Sciatic nerve (tissue), 2 donors: Measurements from ENCODE around the gene LTBP1. TPM values are rescaled to one million over a fixed set of nuclear protein-coding genes. Genes with fewer than 3 reads are reported as not detected.
A peak's percentile ranks its signal among the peaks of the same experiment; 100 is the strongest.

Experiments used
- ATAC-seq: fragments of 200-7000 bp; cut with Tn5 transposase; one replicate; pipeline ENCODE4 v1.9.1; 2020; ENCODE audit warnings: mild to moderate bottlenecking, moderate library complexity
- DNase-seq: peaks from one replicate; pipeline ENCODE4 v3.0.0-alpha.2; 2020; ENCODE audit warnings: low spot score
- intact Hi-C: fragments of 100-400 bp; cut with DNase I; formaldehyde crosslinking; loops from one replicate; pipeline ENCODE4 v1.14.2; 2022
- total RNA-seq: library from RNA; stranded (reverse); fragmentation: NEBNext Ultra II Directional; extraction: Animal tissue kit (Norgen Biotek cat#: 25700); gene quantifications from one replicate; pipeline ENCODE4 v1.2.1, GENCODE V29; 2021
- donor health status: DM: no; HTN: no; CAD: no.
- donor health status: DM: no; HTN: no; CAD: no.

The LTBP1 gene
- total RNA-seq, 1 donor from 2014 or later: 48.9 TPM

DNA sequence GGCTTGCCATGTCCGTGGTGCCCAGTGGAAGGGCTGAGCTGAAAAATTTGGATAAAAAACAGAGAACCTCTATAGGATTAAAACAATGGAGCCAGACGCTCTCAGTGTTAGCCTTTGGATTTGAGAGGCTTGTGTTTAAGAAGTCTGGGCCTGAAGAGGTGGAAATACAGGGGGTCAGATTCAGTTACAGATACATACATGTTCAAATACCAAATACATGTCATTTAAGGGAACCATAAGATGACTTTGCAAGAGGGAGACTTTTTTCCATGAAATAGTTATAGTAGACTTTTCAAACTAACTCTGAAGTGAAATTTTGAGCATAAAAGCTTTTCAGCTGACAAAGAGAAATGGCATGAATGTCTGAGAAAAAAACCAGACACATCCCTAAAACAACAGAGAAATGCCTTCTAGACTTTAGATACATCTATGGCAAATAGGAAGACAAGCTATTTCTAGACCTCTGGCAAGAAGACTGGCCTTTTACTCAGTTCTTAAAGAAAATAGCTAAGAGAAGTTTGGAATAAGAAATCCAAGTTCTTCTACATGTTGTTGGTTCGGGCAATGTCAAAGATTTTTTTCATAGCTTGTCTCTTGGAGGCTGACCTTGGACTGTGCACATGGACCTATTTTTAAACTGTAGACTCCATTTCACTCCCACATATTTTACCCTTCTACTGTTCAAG, 112.9 kb downstream of the LTBP1 start:
- ATAC-seq (no peak), DNase-seq (no peak)
- intact Hi-C loops: no loop called here

DNA sequence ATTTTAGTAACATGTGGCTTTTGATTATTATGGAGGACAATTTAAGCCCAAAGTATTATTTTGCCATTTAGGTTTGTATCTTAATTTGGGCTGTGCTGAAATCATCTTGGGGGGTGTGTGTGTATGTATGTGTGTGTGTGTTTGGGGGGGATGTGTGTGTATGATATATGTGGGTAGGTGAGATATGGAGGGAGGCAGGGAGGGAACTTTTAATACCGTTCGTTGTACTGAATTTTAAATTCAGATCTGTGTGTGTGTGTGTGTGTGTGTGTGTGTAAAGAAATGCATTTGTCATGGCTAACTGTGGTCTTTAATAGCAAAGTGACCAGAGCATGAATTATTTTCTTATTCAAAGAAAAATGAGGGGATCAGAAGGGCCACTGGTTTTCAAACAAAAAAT, 113.7 kb downstream of the LTBP1 start:
- intact Hi-C loops: no loop called here
- no peak for ATAC-seq
- no peak for DNase-seq

GRCh38 chr2:33062665-33063250, 116.0 kb downstream of the LTBP1 start:
- ATAC-seq: no peak
- no peak for DNase-seq
- intact Hi-C loops: no loop called here

DNA sequence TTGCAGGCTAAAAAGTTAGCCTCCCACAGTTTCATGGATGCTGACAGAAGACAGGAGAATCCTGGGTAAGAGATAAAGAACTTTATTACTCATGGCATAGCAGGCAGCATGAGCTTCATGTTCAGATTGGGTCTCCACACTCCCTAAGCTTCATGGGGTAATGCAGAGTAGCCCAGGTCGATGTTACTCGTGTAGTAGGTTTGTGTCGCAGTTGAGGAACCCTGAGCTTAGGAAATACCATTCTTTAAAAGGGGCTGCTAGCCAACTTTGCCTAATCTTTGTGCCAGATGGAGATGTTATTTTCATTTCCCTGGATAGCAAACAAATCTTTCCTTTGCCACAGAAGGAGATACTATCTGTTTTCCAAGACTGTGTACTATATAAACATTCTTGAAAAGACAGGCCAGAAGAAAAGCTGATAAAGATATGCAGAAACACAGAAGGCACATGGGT, 117.6 kb downstream of the LTBP1 start:
- DNase-seq (no peak), ATAC-seq (no peak)
- intact Hi-C loops: no loop called here

GRCh38 chr2:33067598-33067997, 120.8 kb downstream of the LTBP1 start:
- intact Hi-C loops: no loop called here
- no peak for ATAC-seq

DNA sequence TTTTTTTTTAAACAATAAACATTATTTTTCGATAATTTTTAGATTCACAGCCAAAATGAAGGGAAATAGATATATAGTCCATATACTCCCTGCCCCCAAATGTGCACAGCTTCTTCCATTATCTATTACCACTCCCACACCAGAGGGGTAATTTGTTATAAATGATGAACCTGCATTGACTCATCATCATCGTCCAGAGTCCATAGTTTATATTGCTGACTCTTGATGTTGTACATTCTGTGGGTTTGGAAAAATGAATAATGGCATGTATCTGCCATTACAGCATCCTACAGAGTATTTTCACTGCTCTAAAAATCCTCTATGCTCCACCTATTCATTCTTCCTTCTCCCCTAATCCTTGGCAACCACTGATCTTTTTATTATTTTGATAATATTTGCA, 121.5 kb downstream of the LTBP1 start:
- ATAC-seq (no peak), DNase-seq (no peak)
- intact Hi-C loops: no loop called here

More at GRCh38 chr2:33067598-33067997, 120.8 kb downstream of the LTBP1 start:
- no peak for DNase-seq

GRCh38 chr2:33069894-33070651, 123.3 kb downstream of the LTBP1 start:
- DNase-seq (no peak), ATAC-seq (peak; percentile 80)
- intact Hi-C loops: no loop called here

- intact Hi-C loops: no loop called here
- ATAC-seq (no peak), DNase-seq (no peak)
These were observed 124.8 kb downstream of the LTBP1 start for GRCh38 chr2:33071591-33071990.

DNA sequence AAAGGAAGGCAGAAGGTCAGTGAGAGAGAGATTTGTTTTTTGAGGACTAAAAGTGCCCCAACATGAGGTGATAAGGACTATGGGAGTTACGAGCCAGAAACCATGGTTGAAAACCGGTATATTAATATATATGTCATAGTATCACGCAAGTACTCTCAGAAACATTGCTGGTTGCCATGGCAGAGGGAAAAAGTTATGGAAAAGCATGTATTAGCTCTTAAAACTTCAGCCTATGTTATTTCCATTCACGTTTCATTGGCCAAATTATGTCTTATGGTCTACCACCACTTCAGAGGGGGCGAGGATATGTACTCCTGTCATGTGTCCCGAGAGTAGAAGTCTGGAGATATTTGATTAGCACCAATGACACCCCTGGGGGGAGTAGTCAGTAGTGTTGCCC, 125.9 kb downstream of the LTBP1 start:
- no peak for ATAC-seq
- intact Hi-C loops: no loop called here

GRCh38 chr2:33073018-33073417, 126.3 kb downstream of the LTBP1 start:
- intact Hi-C loops: no loop called here
- no peak for ATAC-seq

More for the DNA sequence above, 125.9 kb downstream of the LTBP1 start:
- DNase-seq: no peak

DNA sequence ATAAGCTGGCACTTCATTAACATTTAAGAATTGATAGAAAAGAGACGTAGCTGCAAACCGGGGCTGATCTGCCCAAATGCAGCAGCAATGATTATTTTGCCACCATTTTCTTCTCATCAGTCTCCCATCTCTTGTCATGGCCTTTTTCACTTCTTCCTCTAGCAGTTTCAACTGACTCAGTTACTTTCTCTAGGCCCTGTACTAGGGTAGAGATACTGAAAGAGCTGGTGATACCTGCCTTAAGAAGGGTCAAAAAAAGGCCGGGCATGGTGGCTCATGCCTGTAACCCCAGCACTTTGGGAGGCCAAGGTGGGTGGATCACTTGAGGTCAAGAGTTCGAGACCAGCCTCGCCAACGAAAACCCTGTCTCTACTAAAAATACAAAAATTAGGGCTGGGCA, 127.4 kb downstream of the LTBP1 start:
- intact Hi-C loops: no loop called here
- ATAC-seq (no peak), DNase-seq (no peak)

More at GRCh38 chr2:33073018-33073417, 126.3 kb downstream of the LTBP1 start:
- no peak for DNase-seq

DNA sequence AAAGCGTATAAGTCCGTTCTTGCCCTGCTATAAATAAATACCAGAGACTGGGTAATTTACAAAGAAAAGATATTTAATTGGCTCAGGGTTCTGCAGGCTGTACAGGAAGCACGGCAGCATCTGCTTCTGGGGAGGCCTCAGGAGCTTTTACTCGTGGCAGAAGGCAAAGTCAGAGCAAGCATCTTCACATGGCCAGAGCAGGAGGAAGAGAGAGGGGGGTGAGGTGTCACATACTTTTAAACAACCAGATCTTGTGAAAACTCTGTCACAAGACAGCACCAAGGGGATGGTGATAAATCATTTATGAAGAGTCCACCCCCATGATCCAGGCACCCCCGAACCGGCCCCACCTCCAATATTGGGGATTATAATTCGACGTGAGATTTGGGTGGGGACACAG, 130.6 kb downstream of the LTBP1 start:
- no peak for ATAC-seq

GRCh38 chr2:33077844-33078243, 131.1 kb downstream of the LTBP1 start:
- no peak for ATAC-seq
- DNase-seq: no peak
- intact Hi-C loops: no loop called here

More for the DNA sequence above, 130.6 kb downstream of the LTBP1 start:
- intact Hi-C loops: no loop called here
- no peak for DNase-seq

DNA sequence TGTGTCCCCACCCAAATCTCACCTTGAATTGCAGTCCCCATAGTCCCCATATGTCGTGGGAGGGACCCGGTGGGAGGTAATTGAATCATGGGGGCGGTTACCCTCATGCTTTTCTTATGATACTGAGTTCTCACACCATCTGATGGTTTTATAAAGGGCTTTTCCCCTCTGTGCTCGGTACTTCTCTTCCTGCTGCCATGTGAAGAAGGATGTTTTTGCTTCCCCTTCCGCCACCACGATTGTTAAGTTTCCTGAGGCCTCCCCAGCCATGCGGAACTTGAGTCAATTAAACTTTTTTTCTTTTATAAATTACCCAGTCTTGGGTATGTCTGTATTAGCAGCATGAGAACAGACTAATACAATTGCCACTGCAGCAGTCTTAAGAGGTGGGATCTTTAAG, 134.9 kb downstream of the LTBP1 start:
- DNase-seq (no peak), ATAC-seq (no peak)
- intact Hi-C loops: no loop called here

DNA sequence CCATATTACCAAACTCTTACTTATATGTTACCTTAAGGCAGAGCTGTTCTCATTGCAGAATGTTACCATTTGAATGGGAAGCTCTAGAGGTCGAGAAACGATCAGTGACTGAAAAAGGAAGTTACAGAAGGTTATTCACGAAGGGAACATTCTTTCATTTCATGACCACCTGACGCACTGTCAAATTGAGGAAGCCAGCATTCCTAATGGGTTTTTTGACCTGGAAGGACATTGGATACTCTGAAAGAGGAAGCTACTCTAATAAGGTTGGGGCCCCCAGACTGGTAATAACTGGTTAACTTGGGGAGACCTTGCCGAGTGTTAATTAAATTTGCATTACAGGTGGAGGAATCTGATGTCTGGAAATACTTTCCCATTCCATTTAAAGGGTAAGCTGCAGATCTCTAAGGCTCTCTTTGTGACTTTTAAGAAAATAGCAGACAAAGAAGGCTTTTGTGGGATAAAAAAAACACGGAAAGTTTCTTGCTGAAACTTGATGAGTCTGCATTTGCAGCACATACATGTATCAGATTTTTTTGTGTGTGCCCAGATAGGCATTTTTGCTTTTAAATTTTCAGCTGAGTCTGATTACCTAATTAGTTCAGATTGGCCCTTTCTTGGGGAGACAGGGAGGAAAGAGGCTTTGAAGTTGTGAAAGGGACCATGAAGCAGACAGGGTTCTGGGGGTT, 137.1 kb downstream of the LTBP1 start:
- intact Hi-C loops: no loop called here
- DNase-seq (no peak), ATAC-seq (peak; percentile 34)

GRCh38 chr2:33084433-33084832, 137.7 kb downstream of the LTBP1 start:
- DNase-seq: no peak
- intact Hi-C loops: no loop called here
- no peak for ATAC-seq

DNA sequence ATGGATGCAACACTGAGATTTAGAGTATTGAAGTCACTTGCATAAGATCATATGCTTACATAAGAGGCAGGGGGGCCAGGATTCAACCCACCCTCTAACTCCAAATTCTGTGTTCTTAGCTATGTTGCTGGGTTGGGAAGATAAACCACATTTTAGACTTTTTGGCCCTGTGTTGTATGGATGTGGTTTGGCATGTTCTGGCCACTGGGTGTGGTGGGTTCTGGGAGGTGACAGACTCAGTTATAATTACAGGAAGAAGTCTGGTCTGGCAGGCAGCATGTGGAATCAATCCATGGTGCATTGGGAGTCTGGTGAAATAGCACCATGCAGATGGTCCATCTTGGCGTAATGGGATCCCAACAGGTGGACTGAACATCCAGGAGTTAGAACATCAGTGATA, 138.9 kb downstream of the LTBP1 start:
- ATAC-seq (no peak), DNase-seq (no peak)
- intact Hi-C loops: no loop called here

- no peak for DNase-seq
- peak; percentile 34 for ATAC-seq
- intact Hi-C loops: no loop called here
These were observed 139.8 kb downstream of the LTBP1 start for GRCh38 chr2:33086400-33087015.

DNA sequence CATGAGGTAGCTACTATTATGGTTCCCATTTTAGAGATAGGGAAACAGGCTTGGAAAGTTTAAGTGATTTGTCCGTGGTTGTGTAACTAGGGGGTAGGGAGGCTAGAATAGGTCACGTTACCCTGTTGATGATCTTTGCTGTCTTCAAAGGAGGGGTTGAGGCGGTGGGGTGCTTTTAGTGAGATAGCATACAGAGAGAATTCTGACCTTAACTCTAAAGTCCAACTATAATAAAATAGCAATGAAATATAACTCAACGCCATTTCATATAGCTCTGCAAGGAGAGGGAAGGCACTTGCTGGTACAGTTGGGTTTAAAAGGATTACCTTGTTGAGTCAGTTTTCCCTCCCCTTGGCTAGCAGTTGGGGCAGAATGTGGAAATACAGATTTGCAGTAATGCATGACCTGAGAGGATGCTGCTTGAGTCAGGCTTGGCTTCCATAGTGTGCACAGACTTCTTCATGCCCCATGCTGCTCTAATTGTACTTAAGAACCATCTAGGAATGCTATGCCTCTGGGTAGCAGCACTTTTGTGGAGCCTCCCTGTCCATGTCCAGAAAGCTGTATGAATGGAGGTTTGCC, 143.9 kb downstream of the LTBP1 start:
- ATAC-seq: no peak
- intact Hi-C loops: no loop called here
- DNase-seq: no peak
